ENCODE measurements around the gene SH2D3A. TPM values are rescaled to one million over a fixed set of nuclear protein-coding genes. Genes with fewer than 3 reads are reported as not detected.

The SH2D3A gene
- total RNA-seq, 1 experiment from 2014 or later = 30.3 TPM

GRCh38 chr19:6719540-6719861 is 47.7 kb downstream of the SH2D3A start (continued):
- TF ChIP-seq, protein P1, sequence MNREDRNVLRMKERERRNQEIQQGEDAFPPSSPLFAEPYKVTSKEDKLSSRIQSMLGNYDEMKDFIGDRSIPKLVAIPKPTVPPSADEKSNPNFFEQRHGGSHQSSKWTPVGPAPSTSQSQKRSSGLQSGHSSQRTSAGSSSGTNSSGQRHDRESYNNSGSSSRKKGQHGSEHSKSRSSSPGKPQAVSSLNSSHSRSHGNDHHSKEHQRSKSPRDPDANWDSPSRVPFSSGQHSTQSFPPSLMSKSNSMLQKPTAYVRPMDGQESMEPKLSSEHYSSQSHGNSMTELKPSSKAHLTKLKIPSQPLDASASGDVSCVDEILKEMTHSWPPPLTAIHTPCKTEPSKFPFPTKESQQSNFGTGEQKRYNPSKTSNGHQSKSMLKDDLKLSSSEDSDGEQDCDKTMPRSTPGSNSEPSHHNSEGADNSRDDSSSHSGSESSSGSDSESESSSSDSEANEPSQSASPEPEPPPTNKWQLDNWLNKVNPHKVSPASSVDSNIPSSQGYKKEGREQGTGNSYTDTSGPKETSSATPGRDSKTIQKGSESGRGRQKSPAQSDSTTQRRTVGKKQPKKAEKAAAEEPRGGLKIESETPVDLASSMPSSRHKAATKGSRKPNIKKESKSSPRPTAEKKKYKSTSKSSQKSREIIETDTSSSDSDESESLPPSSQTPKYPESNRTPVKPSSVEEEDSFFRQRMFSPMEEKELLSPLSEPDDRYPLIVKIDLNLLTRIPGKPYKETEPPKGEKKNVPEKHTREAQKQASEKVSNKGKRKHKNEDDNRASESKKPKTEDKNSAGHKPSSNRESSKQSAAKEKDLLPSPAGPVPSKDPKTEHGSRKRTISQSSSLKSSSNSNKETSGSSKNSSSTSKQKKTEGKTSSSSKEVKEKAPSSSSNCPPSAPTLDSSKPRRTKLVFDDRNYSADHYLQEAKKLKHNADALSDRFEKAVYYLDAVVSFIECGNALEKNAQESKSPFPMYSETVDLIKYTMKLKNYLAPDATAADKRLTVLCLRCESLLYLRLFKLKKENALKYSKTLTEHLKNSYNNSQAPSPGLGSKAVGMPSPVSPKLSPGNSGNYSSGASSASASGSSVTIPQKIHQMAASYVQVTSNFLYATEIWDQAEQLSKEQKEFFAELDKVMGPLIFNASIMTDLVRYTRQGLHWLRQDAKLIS (CRISPR knock-in tag; IDR thresholded peaks at IDR 0.05; ENCODE audit: borderline replicate concordance) = no peak
- TF ChIP-seq ETV6 (CRISPR knock-in tag; IDR thresholded peaks at IDR 0.05) = no peak
- TF ChIP-seq ZNF263 (CRISPR knock-in tag; IDR thresholded peaks at IDR 0.05; ENCODE audit: low read depth) = no peak
- no peak for TF ChIP-seq CBFB (CRISPR knock-in tag; IDR thresholded peaks at IDR 0.05; ENCODE audit: low read depth)
- TF ChIP-seq GABPB1 (CRISPR knock-in tag; IDR thresholded peaks at IDR 0.05) = no peak
- TF ChIP-seq ATF1 (CRISPR knock-in tag; IDR thresholded peaks at IDR 0.05) = no peak

- peaks cover 16% of the 10 kb centered on the region for H3K4me1 Mint-ChIP-seq
- H3K36me3 Mint-ChIP-seq = no peaks in the 10 kb centered on the region
- H3K27me3 Mint-ChIP-seq (ENCODE audit: low read depth) = peaks cover 4% of the 10 kb centered on the region; the same call in 1 of the 2 replicates
- ChIA-PET POLR2A (no interaction called here), CTCF (interaction anchor here (1.5 kb wide), 1 partner anchor 15 kb away, joined by 3 read pairs; no protein-coding TSS in a partner anchor)
- H3K9me3 Mint-ChIP-seq = peaks cover 8% of the 10 kb centered on the region
- DNase-seq (ENCODE audit: low spot score) (peak; percentile 78), ATAC-seq (peak; percentile 76)
- no peak overlapping the region for H3K27ac Mint-ChIP-seq
- TF ChIP-seq MYBL2 (CRISPR knock-in tag; IDR thresholded peaks at IDR 0.05) (no peak), PRRX2 (CRISPR knock-in tag; IDR thresholded peaks at IDR 0.05) (no peak), SP1 (CRISPR knock-in tag; conservative IDR thresholded peaks at IDR 0.05) (no peak), NR1H2 (CRISPR knock-in tag; IDR thresholded peaks at IDR 0.05) (no peak), CDX4 (CRISPR knock-in tag; IDR thresholded peaks at IDR 0.05; ENCODE audit: borderline replicate concordance) (no peak), RELA (CRISPR knock-in tag; IDR thresholded peaks at IDR 0.05; ENCODE audit: borderline replicate concordance) (no peak), JUN (CRISPR knock-in tag; IDR thresholded peaks at IDR 0.05) (no peak)
- TF ChIP-seq, protein P2, sequence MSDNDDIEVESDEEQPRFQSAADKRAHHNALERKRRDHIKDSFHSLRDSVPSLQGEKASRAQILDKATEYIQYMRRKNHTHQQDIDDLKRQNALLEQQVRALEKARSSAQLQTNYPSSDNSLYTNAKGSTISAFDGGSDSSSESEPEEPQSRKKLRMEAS (CRISPR knock-in tag; IDR thresholded peaks at IDR 0.05) = no peak
- TF ChIP-seq, protein P3, sequence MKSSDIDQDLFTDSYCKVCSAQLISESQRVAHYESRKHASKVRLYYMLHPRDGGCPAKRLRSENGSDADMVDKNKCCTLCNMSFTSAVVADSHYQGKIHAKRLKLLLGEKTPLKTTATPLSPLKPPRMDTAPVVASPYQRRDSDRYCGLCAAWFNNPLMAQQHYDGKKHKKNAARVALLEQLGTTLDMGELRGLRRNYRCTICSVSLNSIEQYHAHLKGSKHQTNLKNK (CRISPR knock-in tag; IDR thresholded peaks at IDR 0.05) = no peak
- no peak overlapping the region for H3K4me3 Mint-ChIP-seq
Measured at GRCh38 chr19:6718741-6719539, 48.3 kb downstream of the SH2D3A start.

GRCh38 chr19:6718111-6718740 is 49.0 kb downstream of the SH2D3A start:
- no peaks in the 10 kb centered on the region for H3K36me3 Mint-ChIP-seq
- H3K4me3 Mint-ChIP-seq = no peak overlapping the region
- no peak for DNase-seq (ENCODE audit: low spot score)
- H3K4me1 Mint-ChIP-seq = peaks cover 13% of the 10 kb centered on the region
- CTCF ChIA-PET = interaction anchor here (1.5 kb wide), 1 partner anchor 15 kb away, joined by 3 read pairs; no protein-coding TSS in a partner anchor
- H3K9me3 Mint-ChIP-seq = peaks cover 8% of the 10 kb centered on the region
- peaks cover 4% of the 10 kb centered on the region; the same call in 1 of the 2 replicates for H3K27me3 Mint-ChIP-seq (ENCODE audit: low read depth)
- no peak overlapping the region for H3K27ac Mint-ChIP-seq
- no peak for ATAC-seq
- POLR2A ChIA-PET = no interaction called here
- TF ChIP-seq ZBTB43 (CRISPR knock-in tag; IDR thresholded peaks at IDR 0.05) = no peak
- TF ChIP-seq ETV6 (CRISPR knock-in tag; IDR thresholded peaks at IDR 0.05) = no peak
- no peak for TF ChIP-seq GTF2I (CRISPR knock-in tag; conservative IDR thresholded peaks at IDR 0.05)
- TF ChIP-seq FOXP1 (CRISPR knock-in tag; IDR thresholded peaks at IDR 0.05; ENCODE audit: borderline replicate concordance) = no peak
